HCT116 (cell line): ENCODE data around the gene IFNGR2. TPM values are rescaled to one million over a fixed set of nuclear protein-coding genes. Genes with fewer than 3 reads are reported as not detected.
A peak's percentile ranks its signal among the peaks of the same experiment; 100 is the strongest.

Source experiments
- ATAC-seq: fragments of 200-7000 bp; cut with Tn5 transposase; 2 replicates; pipeline ENCODE4 v1.9.1; 2020; ENCODE audit warnings: mild to moderate bottlenecking, moderate library complexity
- BruUV-seq: library from RNA; stranded (reverse); fragments of 400-500 nt; replicated peaks from 2 replicates; lab custom pipeline; 2021; lab: Mats Ljungman, UMichigan
- CTCF ChIA-PET: fragments of 300-600 bp; sonication (Branson Sonifier 250); formaldehyde crosslinking; loops from one replicate; lab custom pipeline; 2021; ENCODE audit warnings: antibody characterized with exemption; lab: Charles Lee
- POLR2A ChIA-PET: fragments of 300-600, 350-600 bp; sonication (Branson Sonifier 250); formaldehyde crosslinking; loops from one replicate; lab custom pipeline; 2021; ENCODE audit warnings: antibody characterized with exemption; lab: Charles Lee
- RAD21 ChIA-PET, 2 experiments: fragments of 300-600 bp; sonication (Branson Sonifier 250); formaldehyde crosslinking; loops; one replicate each; lab custom pipeline; 2023; ENCODE audit warnings: low total read pairs in 2 of 2; ENCODE audit not compliant: uncharacterized antibody in 2 of 2, unreplicated experiment in 2 of 2, low non-redundant PET in 1 of 2; lab: Charles Lee
- DNase-seq: peaks from one replicate; pipeline ENCODE4 v3.0.0-alpha.2; 2010; ENCODE audit warnings: low read depth, low spot score
- H2AFZ ChIP-seq: fragments of 200-600 bp; shearing (Covaris generic), sonication (generic); 2 replicates; pipeline ENCODE4 v1.6.1; 2017; ENCODE audit warnings: low read depth, mixed run types, mixed read lengths, antibody characterized with exemption, low read length; ENCODE audit not compliant: poor library complexity, severe bottlenecking
- H3K27ac ChIP-seq: 2 replicates; pipeline ENCODE4 v1.5.1; 2012; ENCODE audit warnings: low read depth, low read length
- H3K27me3 ChIP-seq: fragments of 200-600 bp; sonication (generic); 2 replicates; pipeline ENCODE4 v1.6.1; 2016; ENCODE audit warnings: mixed run types, low read length, mixed read lengths; ENCODE audit not compliant: insufficient read depth
- H3K36me3 ChIP-seq, 2 experiments: fragments of 200-500 bp in 1 of 2; fragments of 200-600 bp in 1 of 2; sonication (Bioruptor generic) in 1 of 2; sonication (generic) in 1 of 2; 2 replicates each; pipeline versions ENCODE4 v1.5.1 to v1.6.1; 2014 to 2016; ENCODE audit warnings: low read length in 2 of 2, inconsistent platforms in 1 of 2, mixed read lengths in 1 of 2, mixed run types in 1 of 2; ENCODE audit not compliant: insufficient read depth in 2 of 2, control insufficient read depth in 1 of 2
- H3K4me1 ChIP-seq, 2 experiments: fragments of 200-600 bp in 1 of 2; sonication (generic) in 1 of 2; 2 replicates each; pipeline versions ENCODE4 v1.5.1 to v1.6.1; 2012 to 2017; ENCODE audit warnings: low read length in 2 of 2, inconsistent platforms in 1 of 2, mild to moderate bottlenecking in 1 of 2, mixed read lengths in 1 of 2, mixed run types in 1 of 2, moderate library complexity in 1 of 2; ENCODE audit not compliant: insufficient read depth in 2 of 2, control insufficient read depth in 1 of 2
- H3K4me2 ChIP-seq: fragments of 200-600 bp; sonication (generic); 2 replicates; pipeline ENCODE4 v1.6.1; 2017; ENCODE audit warnings: mixed run types, low read length, mixed read lengths
- H3K4me3 ChIP-seq, 2 experiments: fragments of 200-600 bp in 1 of 2; sonication (generic) in 1 of 2; replicated peaks in 1 of 2; 2 replicates each; pipeline ENCODE4 v1.5.1; 2011 to 2016; ENCODE audit warnings: low read length in 2 of 2, control low read depth in 1 of 2, low read depth in 1 of 2, mild to moderate bottlenecking in 1 of 2, mixed read lengths in 1 of 2, mixed run types in 1 of 2
- H3K79me2 ChIP-seq: fragments of 200-600 bp; sonication (generic); 2 replicates; pipeline ENCODE4 v1.6.1; 2017; ENCODE audit warnings: mild to moderate bottlenecking, mixed run types, low read length, moderate library complexity, mixed read lengths; ENCODE audit not compliant: insufficient read depth
- H3K9ac ChIP-seq: fragments of 200-600 bp; sonication (generic); 2 replicates; pipeline ENCODE4 v1.6.1; 2016; ENCODE audit warnings: low read length, mixed read lengths
- H3K9me2 ChIP-seq: fragments of 200-600 bp; sonication (generic), shearing (Covaris generic); 2 replicates; pipeline ENCODE4 v1.6.1; 2017; ENCODE audit warnings: mixed run types, mild to moderate bottlenecking, moderate library complexity; ENCODE audit not compliant: insufficient read depth
- H3K9me3 ChIP-seq, 2 experiments: fragments of 200-500 bp in 1 of 2; fragments of 200-600 bp in 1 of 2; sonication (Bioruptor generic) in 1 of 2; sonication (generic) in 1 of 2; 2 replicates each; pipeline ENCODE4 v1.6.1; 2014 to 2017; ENCODE audit warnings: low read length in 2 of 2, mixed read lengths in 2 of 2, inconsistent platforms in 1 of 2, low read depth in 1 of 2, mild to moderate bottlenecking in 1 of 2, mixed run types in 1 of 2, moderate library complexity in 1 of 2; ENCODE audit not compliant: control insufficient read depth in 1 of 2, insufficient read depth in 1 of 2
- H4K20me1 ChIP-seq: fragments of 200-600 bp; sonication (generic), shearing (Covaris generic); 2 replicates; pipeline ENCODE4 v1.6.1; 2017; ENCODE audit warnings: mixed run types, mild to moderate bottlenecking, moderate library complexity; ENCODE audit not compliant: insufficient read depth
- CBX3 ChIP-seq: IDR thresholded peaks from 2 replicates; pipeline ENCODE4 v1.6.1; 2012; ENCODE audit warnings: low read depth
- EZH2phosphoT487 ChIP-seq: fragments of 200-600 bp; IDR thresholded peaks from 2 replicates; pipeline ENCODE4 v1.6.1; 2018; ENCODE audit warnings: antibody characterized with exemption, borderline replicate concordance
- FOSL1 ChIP-seq: IDR thresholded peaks from 2 replicates; pipeline ENCODE4 v1.6.1; 2012; ENCODE audit warnings: low read depth
- POLR2AphosphoS5 ChIP-seq: IDR thresholded peaks from 2 replicates; pipeline ENCODE4 v1.6.1; 2011; ENCODE audit warnings: mild to moderate bottlenecking, low read depth, low read length, moderate library complexity
- SIN3A ChIP-seq: IDR thresholded peaks from 2 replicates; pipeline ENCODE4 v1.6.1; 2012; ENCODE audit warnings: low read depth
- SRF ChIP-seq: IDR thresholded peaks from 2 replicates; pipeline ENCODE4 v1.6.1; 2012; ENCODE audit warnings: low read depth
- ZFX ChIP-seq: fragments of 450-650 bp; IDR thresholded peaks from 2 replicates; pipeline ENCODE4 v1.6.1; 2017
- intact Hi-C: fragments of 100-400 bp; cut with micrococcal nuclease; formaldehyde crosslinking; loops from 2 replicates; pipeline ENCODE4 v1.10.0; 2022
- total RNA-seq: library from RNA; stranded (reverse); gene quantifications from one replicate; pipeline ENCODE4 v1.2.1, GENCODE V29; 2021; ENCODE audit not compliant: unreplicated experiment
- TF ChIP-seq, protein P1 (sequence below), 3 experiments: fragments of 200-600 bp in 1 of 3; sonication (generic) in 1 of 3; IDR thresholded peaks in 2 of 3; conservative IDR thresholded peaks in 1 of 3; 2 replicates each; pipeline ENCODE4 v1.5.1; 2012 to 2017; ENCODE audit warnings: low read depth in 2 of 3, low read length in 2 of 3, antibody characterized with exemption in 1 of 3, borderline replicate concordance in 1 of 3, control low read depth in 1 of 3, mild to moderate bottlenecking in 1 of 3, mixed read lengths in 1 of 3, mixed run types in 1 of 3, moderate library complexity in 1 of 3; ENCODE audit not compliant: insufficient read depth in 1 of 3
- TF ChIP-seq, protein P2 (sequence below): IDR thresholded peaks from 2 replicates; pipeline ENCODE4 v1.6.1; 2012

IFNGR2 gene
- total RNA-seq, 1 experiment from 2014 or later: 44.6 TPM

DNA sequence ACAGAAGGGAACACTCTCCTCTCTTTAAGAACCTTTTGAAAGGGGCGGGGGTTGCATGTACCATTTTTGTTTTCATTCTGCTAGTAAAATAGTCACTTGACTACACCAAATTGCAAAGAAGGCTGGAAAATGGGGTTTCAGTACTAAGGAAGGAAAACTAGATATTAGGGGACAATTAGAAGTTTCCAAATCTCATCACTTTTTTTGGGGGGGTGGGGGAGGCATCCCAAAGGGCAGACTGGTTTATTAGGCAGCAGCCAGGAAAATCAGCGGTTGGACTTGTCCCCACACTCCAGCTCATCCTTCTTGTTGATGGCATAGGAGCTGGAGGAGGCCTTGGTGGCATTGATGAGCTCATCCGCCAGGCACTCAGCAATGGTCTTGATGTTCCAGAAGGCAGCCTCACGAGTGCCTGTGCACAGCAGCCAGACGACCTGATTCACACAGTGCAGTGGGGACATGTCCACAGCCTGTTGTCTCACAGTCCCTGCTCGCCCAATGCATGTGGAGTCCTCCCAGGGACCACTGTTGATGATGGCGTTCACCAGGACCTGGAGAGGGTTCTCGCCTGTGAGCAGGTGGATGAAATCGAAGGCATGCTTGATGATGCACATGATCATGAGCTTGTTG is 78.2 kb downstream of the IFNGR2 start:
- Histone ChIP-seq H2AFZ (no peak overlapping the region), H3K9me2 (no peaks in the 10 kb centered on the region), H3K27ac (no peak overlapping the region), H3K4me2 (0 out of 2 replicates have a peak overlapping the region, but pooled peaks have one; percentile 95), H3K36me3 (no peaks in the 10 kb centered on the region), H4K20me1 (no peaks in the 10 kb centered on the region), H3K9me3 (no peaks in the 10 kb centered on the region), H3K4me3 (no peak overlapping the region), H3K27me3 (no peaks in the 10 kb centered on the region), H3K9ac (no peak overlapping the region), H3K79me2 (peaks cover 11% of the 10 kb centered on the region; the same call in 1 of the 2 replicates), H3K4me1 (peaks cover 5 to 13% of the 10 kb centered on the region in 2 experiments)
- ATAC-seq: no peak
- DNase-seq: no peak
- no TSS peak for BruUV-seq
- CTCF ChIA-PET: no interaction called here
- intact Hi-C loops: no loop called here
- TF ChIP-seq EZH2phosphoT487 (no peak), SIN3A (no peak), POLR2AphosphoS5 (no peak), CBX3 (no peak), SRF (no peak), ZFX (no peak), FOSL1 (no peak)
- TF ChIP-seq, protein P1, sequence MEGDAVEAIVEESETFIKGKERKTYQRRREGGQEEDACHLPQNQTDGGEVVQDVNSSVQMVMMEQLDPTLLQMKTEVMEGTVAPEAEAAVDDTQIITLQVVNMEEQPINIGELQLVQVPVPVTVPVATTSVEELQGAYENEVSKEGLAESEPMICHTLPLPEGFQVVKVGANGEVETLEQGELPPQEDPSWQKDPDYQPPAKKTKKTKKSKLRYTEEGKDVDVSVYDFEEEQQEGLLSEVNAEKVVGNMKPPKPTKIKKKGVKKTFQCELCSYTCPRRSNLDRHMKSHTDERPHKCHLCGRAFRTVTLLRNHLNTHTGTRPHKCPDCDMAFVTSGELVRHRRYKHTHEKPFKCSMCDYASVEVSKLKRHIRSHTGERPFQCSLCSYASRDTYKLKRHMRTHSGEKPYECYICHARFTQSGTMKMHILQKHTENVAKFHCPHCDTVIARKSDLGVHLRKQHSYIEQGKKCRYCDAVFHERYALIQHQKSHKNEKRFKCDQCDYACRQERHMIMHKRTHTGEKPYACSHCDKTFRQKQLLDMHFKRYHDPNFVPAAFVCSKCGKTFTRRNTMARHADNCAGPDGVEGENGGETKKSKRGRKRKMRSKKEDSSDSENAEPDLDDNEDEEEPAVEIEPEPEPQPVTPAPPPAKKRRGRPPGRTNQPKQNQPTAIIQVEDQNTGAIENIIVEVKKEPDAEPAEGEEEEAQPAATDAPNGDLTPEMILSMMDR (IDR thresholded peaks at IDR 0.05 in 2 of 3, conservative IDR thresholded peaks at IDR 0.05 in 1 of 3; ENCODE audit: borderline replicate concordance in 1 of 3, insufficient read depth in 1 of 3, low read depth in 2 of 3, low read length in 2 of 3): no peak
- TF ChIP-seq, protein P2, sequence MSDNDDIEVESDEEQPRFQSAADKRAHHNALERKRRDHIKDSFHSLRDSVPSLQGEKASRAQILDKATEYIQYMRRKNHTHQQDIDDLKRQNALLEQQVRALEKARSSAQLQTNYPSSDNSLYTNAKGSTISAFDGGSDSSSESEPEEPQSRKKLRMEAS: no peak
- POLR2A ChIA-PET: interaction anchor here (4.2 kb wide), 1 partner anchor 10 kb away, joined by 52 read pairs; the partner anchor contains the start of gene DNAJC28
- RAD21 ChIA-PET: no interaction called here

Other genes starting within 250 kb of the IFNGR2 start
- gene IFNAR2, start 173.5 kb upstream of the IFNGR2 start, total RNA-seq: 12.3 TPM
- gene IL10RB, start 137.0 kb upstream of the IFNGR2 start, total RNA-seq: 13.7 TPM
- 20.5 TPM for gene IFNAR1, start 78.4 kb upstream of the IFNGR2 start, total RNA-seq
- gene TMEM50B, start 76.6 kb downstream of the IFNGR2 start, total RNA-seq: 18.8 TPM
- gene DNAJC28, start 88.3 kb downstream of the IFNGR2 start, total RNA-seq: 0.81 TPM
- gene GART, start 138.7 kb downstream of the IFNGR2 start, total RNA-seq: 241 TPM
- 195 TPM for gene SON, start 139.6 kb downstream of the IFNGR2 start, total RNA-seq
- gene DONSON, start 185.3 kb downstream of the IFNGR2 start, total RNA-seq: 31.7 TPM
- gene CRYZL1, start 238.3 kb downstream of the IFNGR2 start, total RNA-seq: 43.0 TPM
- gene ITSN1, start 239.1 kb downstream of the IFNGR2 start, total RNA-seq: 25.8 TPM